DMS 273 (cell line): ENCODE measurements around the gene ZFP1.
A peak's percentile ranks its signal among the peaks of the same experiment; 100 is the strongest.

Source experiments
- DNase-seq: peaks from one replicate; lab custom pipeline; 2025; ENCODE audit not compliant: unreplicated experiment; lab: John Stamatoyannopoulos, UW

The ZFP1 gene

GRCh38 chr16:75148311-75149195 lies at the start of gene ZFP1:
TSS of gene ZFP1 (plus strand) at chr16:75148524. CDS start at chr16:75152952, 4,428 bp downstream.
- peak; percentile 97 for DNase-seq

- no peak for DNase-seq
Measured at GRCh38 chr16:75099075-75099667, 49.2 kb upstream of the ZFP1 start.

- DNase-seq, result peak; percentile 24
Measured at GRCh38 chr16:75099738-75100602, 48.4 kb upstream of the ZFP1 start.

GRCh38 chr16:75100603-75100990 lies 47.7 kb upstream of the ZFP1 start:
- no peak for DNase-seq

GRCh38 chr16:75101635-75102034 lies 46.7 kb upstream of the ZFP1 start:
- DNase-seq, result no peak

- DNase-seq, result no peak
Measured at GRCh38 chr16:75102595-75102994, 45.7 kb upstream of the ZFP1 start.

- DNase-seq, result no peak
Measured at GRCh38 chr16:75103994-75104393, 44.3 kb upstream of the ZFP1 start.

GRCh38 chr16:75104836-75105235 lies 43.5 kb upstream of the ZFP1 start:
- DNase-seq, result no peak

GRCh38 chr16:75105306-75106061 lies 42.8 kb upstream of the ZFP1 start:
- DNase-seq, result no peak

- no peak for DNase-seq
Measured at GRCh38 chr16:75106351-75107274, 41.7 kb upstream of the ZFP1 start.

GRCh38 chr16:75107505-75107904 lies 40.8 kb upstream of the ZFP1 start:
- DNase-seq, result no peak

GRCh38 chr16:75108792-75109731 lies 39.3 kb upstream of the ZFP1 start:
- peak; percentile 85 for DNase-seq

GRCh38 chr16:75109732-75110243 lies 38.5 kb upstream of the ZFP1 start:
- DNase-seq, result peak; percentile 87

GRCh38 chr16:75110637-75111513 lies 37.4 kb upstream of the ZFP1 start:
- peak; percentile 95 for DNase-seq

GRCh38 chr16:75111514-75111940 lies 36.8 kb upstream of the ZFP1 start:
- no peak for DNase-seq

GRCh38 chr16:75111961-75112733 lies 36.2 kb upstream of the ZFP1 start:
- DNase-seq, result peak; percentile 31
